Endothelial cell of umbilical vein (primary cell): ENCODE data around the gene RELCH. TPM values are rescaled to one million over a fixed set of nuclear protein-coding genes. Genes with fewer than 3 reads are reported as not detected.

Experiments
- BruUV-seq: library from RNA; stranded (reverse); fragments of 400-500 nt; replicated peaks from 2 replicates; lab custom pipeline; 2021; lab: Mats Ljungman, UMichigan
- CTCF ChIA-PET: fragments of 300-600, 350-600 bp; sonication (Branson Sonifier 250); formaldehyde crosslinking; loops from one replicate; lab custom pipeline; 2021; ENCODE audit warnings: antibody characterized with exemption, inconsistent platforms; lab: Charles Lee
- POLR2A ChIA-PET: fragments of 300-600, 350-600 bp; sonication (Branson Sonifier 250); formaldehyde crosslinking; loops from one replicate; lab custom pipeline; 2021; ENCODE audit warnings: antibody characterized with exemption, inconsistent platforms; lab: Charles Lee
- DNase-seq: peaks from one replicate; pipeline ENCODE4 v3.0.0-alpha.2; 2011; ENCODE audit warnings: low read depth, low spot score
- FAIRE-seq: peaks from 2 replicates; lab custom pipeline; 2011; peaks lifted over from hg19 to GRCh38; lab: Jason Lieb, UNC
- H2AFZ ChIP-seq: 2 replicates; pipeline ENCODE4 v1.6.0; 2012; ENCODE audit warnings: low read depth, low read length, control low read depth, inconsistent platforms
- H3K27ac ChIP-seq: 2 replicates; pipeline ENCODE4 v1.5.1; 2011; ENCODE audit warnings: low read depth, mild to moderate bottlenecking, control low read depth, low read length, moderate library complexity; ENCODE audit not compliant: insufficient read depth
- H3K27me3 ChIP-seq, 2 experiments: 2 replicates each; pipeline versions ENCODE4 v1.6.0 to v1.6.1; 2011; ENCODE audit warnings: low read length in 2 of 2, mixed read lengths in 1 of 2; ENCODE audit not compliant: control insufficient read depth in 2 of 2, insufficient read depth in 2 of 2
- H3K36me3 ChIP-seq, 2 experiments: 2 replicates in 1 of 2; 3 replicates in 1 of 2; pipeline ENCODE4 v1.5.1; 2011; ENCODE audit warnings: low read length in 2 of 2, mild to moderate bottlenecking in 1 of 2, moderate library complexity in 1 of 2; ENCODE audit not compliant: control insufficient read depth in 2 of 2, insufficient read depth in 2 of 2; ENCODE audit errors: extremely low read depth in 1 of 2
- H3K4me1 ChIP-seq: 3 replicates; pipeline ENCODE4 v1.5.1; 2011; ENCODE audit warnings: mild to moderate bottlenecking, low read length; ENCODE audit not compliant: control insufficient read depth, insufficient read depth; ENCODE audit errors: extremely low read depth
- H3K4me2 ChIP-seq: 2 replicates; pipeline ENCODE4 v1.6.1; 2011; ENCODE audit warnings: low read length, control low read depth, mixed read lengths; ENCODE audit not compliant: insufficient read depth
- H3K4me3 ChIP-seq, 3 experiments: fragments of 200-600 bp in 1 of 3; sonication (generic), shearing (Covaris generic) in 1 of 3; replicated peaks in 1 of 3; 2 replicates each; pipeline ENCODE4 v1.5.1; 2011 to 2016; ENCODE audit warnings: control low read depth in 3 of 3, low read length in 3 of 3, mild to moderate bottlenecking in 2 of 3, inconsistent platforms in 1 of 3, low read depth in 1 of 3, moderate library complexity in 1 of 3; ENCODE audit not compliant: insufficient read depth in 1 of 3
- H3K79me2 ChIP-seq: 2 replicates; pipeline ENCODE4 v1.6.0; 2012; ENCODE audit warnings: low read length, inconsistent platforms; ENCODE audit not compliant: control insufficient read depth, insufficient read depth
- H3K9ac ChIP-seq: replicated peaks from 2 replicates; pipeline ENCODE3; 2011; ENCODE audit warnings: low read length, control low read depth; ENCODE audit not compliant: insufficient read depth; ENCODE audit errors: extremely low read depth
- H3K9me1 ChIP-seq: replicated peaks from 3 replicates; pipeline ENCODE4 v1.6.0; 2011; ENCODE audit warnings: mild to moderate bottlenecking, low read length; ENCODE audit not compliant: control insufficient read depth, insufficient read depth; ENCODE audit errors: extremely low read depth
- H3K9me3 ChIP-seq: replicated peaks from 2 replicates; pipeline ENCODE4 v1.5.1; 2012; ENCODE audit warnings: low read length, inconsistent platforms; ENCODE audit not compliant: control insufficient read depth, insufficient read depth
- H4K20me1 ChIP-seq: replicated peaks from 2 replicates; pipeline ENCODE3; 2011; ENCODE audit warnings: mild to moderate bottlenecking, low read length; ENCODE audit not compliant: control insufficient read depth, insufficient read depth; ENCODE audit errors: extremely low read depth
- EZH2 ChIP-seq: IDR thresholded peaks from 2 replicates; pipeline ENCODE4 v1.6.1; 2012; ENCODE audit warnings: borderline replicate concordance, low read depth, mild to moderate bottlenecking, moderate library complexity, low read length, inconsistent platforms; ENCODE audit not compliant: severe bottlenecking
- FOS ChIP-seq: IDR thresholded peaks from 2 replicates; pipeline ENCODE4 v1.6.1; 2011; ENCODE audit warnings: mild to moderate bottlenecking, low read length, moderate library complexity, borderline replicate concordance; ENCODE audit not compliant: insufficient read depth
- GATA2 ChIP-seq: IDR thresholded peaks from 2 replicates; pipeline ENCODE4 v1.7.0; 2011; ENCODE audit warnings: low read depth, mild to moderate bottlenecking, moderate library complexity, mixed read lengths, low read length; ENCODE audit not compliant: insufficient read length, insufficient read depth
- JUN ChIP-seq: IDR thresholded peaks from 2 replicates; pipeline ENCODE4 v1.6.1; 2011; ENCODE audit warnings: borderline replicate concordance, low read depth; ENCODE audit not compliant: insufficient read length, insufficient read depth
- MAX ChIP-seq: IDR thresholded peaks from 2 replicates; pipeline ENCODE4 v1.6.1; 2011; ENCODE audit not compliant: insufficient read depth, insufficient read length
- MYC ChIP-seq: IDR thresholded peaks from one replicate; pipeline ENCODE4 v1.6.1; 2011; ENCODE audit warnings: mild to moderate bottlenecking, low read depth, low read length
- POLR2A ChIP-seq: IDR thresholded peaks from 2 replicates; pipeline ENCODE4 v1.6.1; 2012; ENCODE audit warnings: low read depth, mild to moderate bottlenecking, control low read depth, low read length
- POLR2AphosphoS5 ChIP-seq: IDR thresholded peaks from 2 replicates; pipeline ENCODE4 v1.6.1; 2012; ENCODE audit warnings: low read depth, mild to moderate bottlenecking, control low read depth, low read length, moderate library complexity; ENCODE audit not compliant: insufficient read depth
- dilution Hi-C: fragments of 300-500 bp; cut with MboI; formaldehyde crosslinking; loops from one replicate; pipeline ENCODE4 v1.15.0; 2019; ENCODE audit warnings: low sequenced_read_pairs; ENCODE audit not compliant: extremely low pct_ligation_motif_present
- intact Hi-C: fragments of 100-400 bp; cut with micrococcal nuclease; formaldehyde crosslinking; loops from one replicate; pipeline ENCODE4 v1.10.0; 2022
- polyA plus RNA-seq, 4 experiments: library from polyadenylated mRNA; depleted of rRNA in 3 of 4; stranded (reverse) in 3 of 4; unstranded in 1 of 4; fragments of >200 nt; gene quantifications; 2 replicates each; pipeline versions ENCODE4 v1.2.1 to v1.2.3, GENCODE V29; 2011 to 2012; ENCODE audit warnings: missing spikeins in 1 of 4
- total RNA-seq: library from RNA; stranded (reverse); gene quantifications from 2 replicates; pipeline ENCODE4 v1.2.3, GENCODE V29; 2021
- TF ChIP-seq, protein P1 (sequence below), 2 donors: IDR thresholded peaks; 1 replicate in 1 of 2; 2 replicates in 1 of 2; pipeline ENCODE4 v1.5.1; 2011; ENCODE audit warnings: low read length in 2 of 2, mild to moderate bottlenecking in 2 of 2, moderate library complexity in 2 of 2, control low read depth in 1 of 2, inconsistent platforms in 1 of 2, low read depth in 1 of 2; ENCODE audit not compliant: insufficient read depth in 1 of 2; ENCODE audit errors: extremely low read depth in 1 of 2

RELCH gene
- total and polyA plus RNA-seq, 2 donors (not counting 3 experiments of a cell fraction or from before 2014, with no cell fraction given): 6.6 to 25.2 TPM

DNA sequence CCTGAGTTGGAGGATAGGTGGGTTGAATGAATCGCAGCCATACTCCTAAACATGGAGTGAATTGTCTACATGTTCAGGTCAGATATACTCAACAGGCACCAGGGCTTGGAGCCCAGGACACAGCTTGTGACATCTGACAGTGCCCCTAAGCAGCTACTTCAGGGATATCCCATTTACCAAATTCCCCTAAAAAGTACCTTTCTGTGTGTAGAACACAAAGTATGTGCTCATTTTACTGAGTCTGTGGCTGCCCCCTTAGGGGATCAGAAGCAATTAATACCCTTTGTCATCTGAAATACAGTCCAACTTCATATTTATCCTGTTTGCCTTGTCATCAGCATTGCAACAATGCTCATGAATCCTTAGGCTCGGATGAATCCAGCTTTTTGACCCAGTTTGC, 158.9 kb downstream of the RELCH start:
- CTCF ChIA-PET: interaction anchor here (0.8 to 1.4 kb wide), 5 partner anchors 14 to 80 kb away, joined by 3 to 4 read pairs (median 3); no protein-coding TSS in a partner anchor
- dilution Hi-C loops: no loop called here

More for the DNA sequence above, 158.9 kb downstream of the RELCH start:
- BruUV-seq: no TSS peak
- TF ChIP-seq, protein P1, sequence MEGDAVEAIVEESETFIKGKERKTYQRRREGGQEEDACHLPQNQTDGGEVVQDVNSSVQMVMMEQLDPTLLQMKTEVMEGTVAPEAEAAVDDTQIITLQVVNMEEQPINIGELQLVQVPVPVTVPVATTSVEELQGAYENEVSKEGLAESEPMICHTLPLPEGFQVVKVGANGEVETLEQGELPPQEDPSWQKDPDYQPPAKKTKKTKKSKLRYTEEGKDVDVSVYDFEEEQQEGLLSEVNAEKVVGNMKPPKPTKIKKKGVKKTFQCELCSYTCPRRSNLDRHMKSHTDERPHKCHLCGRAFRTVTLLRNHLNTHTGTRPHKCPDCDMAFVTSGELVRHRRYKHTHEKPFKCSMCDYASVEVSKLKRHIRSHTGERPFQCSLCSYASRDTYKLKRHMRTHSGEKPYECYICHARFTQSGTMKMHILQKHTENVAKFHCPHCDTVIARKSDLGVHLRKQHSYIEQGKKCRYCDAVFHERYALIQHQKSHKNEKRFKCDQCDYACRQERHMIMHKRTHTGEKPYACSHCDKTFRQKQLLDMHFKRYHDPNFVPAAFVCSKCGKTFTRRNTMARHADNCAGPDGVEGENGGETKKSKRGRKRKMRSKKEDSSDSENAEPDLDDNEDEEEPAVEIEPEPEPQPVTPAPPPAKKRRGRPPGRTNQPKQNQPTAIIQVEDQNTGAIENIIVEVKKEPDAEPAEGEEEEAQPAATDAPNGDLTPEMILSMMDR (IDR thresholded peaks at IDR 0.05; ENCODE audit: extremely low read depth in 1 of 2, insufficient read depth in 1 of 2, low read depth in 1 of 2, low read length in 2 of 2): no peak
- TF ChIP-seq POLR2A: no peak
- TF ChIP-seq GATA2: no peak
- TF ChIP-seq MAX: no peak
- TF ChIP-seq JUN: no peak
- no peak for TF ChIP-seq POLR2AphosphoS5
- TF ChIP-seq EZH2: no peak
- TF ChIP-seq FOS: no peak
- no peak for TF ChIP-seq MYC
- POLR2A ChIA-PET: no interaction called here
- Histone ChIP-seq H2AFZ (no peak overlapping the region), H3K4me2 (no peak overlapping the region), H3K4me3 (no peak overlapping the region), H3K9me1 (no peaks in the 10 kb centered on the region), H3K9ac (no peak overlapping the region), H3K27ac (no peak overlapping the region), H3K27me3 (no peaks in the 10 kb centered on the region), H3K79me2 (no peaks in the 10 kb centered on the region), H3K9me3 (no peaks in the 10 kb centered on the region), H3K36me3 (no peaks in the 10 kb centered on the region), H3K4me1 (peaks cover 17% of the 10 kb centered on the region), H4K20me1 (no peaks in the 10 kb centered on the region)
- DNase-seq: no peak
- intact Hi-C loops: no loop called here
- no peak for FAIRE-seq
